HG03521 (cell line): ENCODE measurements around the gene FAM120B.

Experiments used
- ATAC-seq: cut with Tn5 transposase; IDR thresholded peaks from one replicate; pipeline ENCODE4 v1.9.1; 2021; ENCODE audit warnings: mild to moderate bottlenecking, moderate library complexity; ENCODE audit not compliant: unreplicated experiment

Gene FAM120B

DNA sequence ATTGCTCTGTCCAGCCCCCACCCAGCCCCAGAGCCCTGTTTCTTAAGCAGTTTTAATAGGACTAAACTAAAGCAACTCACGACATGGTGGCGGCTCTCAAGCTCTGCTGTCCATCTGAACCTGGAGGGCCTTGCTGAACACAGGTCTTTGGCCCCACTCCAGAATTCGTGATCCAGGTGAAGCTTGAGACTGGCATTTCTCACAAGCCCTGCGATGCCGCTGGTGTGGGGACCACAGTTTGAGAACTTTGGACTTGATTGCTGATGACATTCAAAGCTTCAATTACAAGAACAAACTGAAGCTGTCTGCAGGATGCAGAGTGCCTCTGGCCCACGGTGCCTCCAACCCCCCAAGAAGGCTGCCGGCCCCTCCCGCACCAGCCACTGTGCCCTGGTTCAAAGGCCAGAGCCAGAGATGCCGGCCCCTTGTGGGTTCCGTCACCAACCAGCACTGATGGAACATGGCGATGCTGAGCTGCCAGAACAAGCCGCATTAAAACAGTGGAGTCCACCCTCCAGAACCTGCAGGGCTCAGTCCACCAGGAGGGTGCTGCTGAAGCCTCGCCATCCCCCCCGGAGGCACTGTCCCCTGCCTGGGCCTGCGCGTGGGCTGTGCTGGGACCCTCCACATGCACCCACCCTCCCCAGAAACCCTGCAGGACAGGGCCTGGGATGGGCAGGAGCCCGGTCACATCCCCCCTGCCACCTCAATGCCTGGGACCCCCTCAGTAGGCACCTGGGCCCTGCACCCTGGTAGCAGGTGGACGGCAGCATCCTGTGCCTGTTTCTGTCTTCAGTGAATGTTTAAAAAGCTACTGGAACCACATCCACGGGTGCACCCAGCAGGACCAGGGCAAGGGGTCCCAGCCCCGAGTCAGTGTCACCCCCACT is 145.4 kb downstream of the FAM120B start:
- no peak for ATAC-seq

GRCh38 chr6:170452767-170453545 is 146.4 kb downstream of the FAM120B start:
- ATAC-seq = no peak

DNA sequence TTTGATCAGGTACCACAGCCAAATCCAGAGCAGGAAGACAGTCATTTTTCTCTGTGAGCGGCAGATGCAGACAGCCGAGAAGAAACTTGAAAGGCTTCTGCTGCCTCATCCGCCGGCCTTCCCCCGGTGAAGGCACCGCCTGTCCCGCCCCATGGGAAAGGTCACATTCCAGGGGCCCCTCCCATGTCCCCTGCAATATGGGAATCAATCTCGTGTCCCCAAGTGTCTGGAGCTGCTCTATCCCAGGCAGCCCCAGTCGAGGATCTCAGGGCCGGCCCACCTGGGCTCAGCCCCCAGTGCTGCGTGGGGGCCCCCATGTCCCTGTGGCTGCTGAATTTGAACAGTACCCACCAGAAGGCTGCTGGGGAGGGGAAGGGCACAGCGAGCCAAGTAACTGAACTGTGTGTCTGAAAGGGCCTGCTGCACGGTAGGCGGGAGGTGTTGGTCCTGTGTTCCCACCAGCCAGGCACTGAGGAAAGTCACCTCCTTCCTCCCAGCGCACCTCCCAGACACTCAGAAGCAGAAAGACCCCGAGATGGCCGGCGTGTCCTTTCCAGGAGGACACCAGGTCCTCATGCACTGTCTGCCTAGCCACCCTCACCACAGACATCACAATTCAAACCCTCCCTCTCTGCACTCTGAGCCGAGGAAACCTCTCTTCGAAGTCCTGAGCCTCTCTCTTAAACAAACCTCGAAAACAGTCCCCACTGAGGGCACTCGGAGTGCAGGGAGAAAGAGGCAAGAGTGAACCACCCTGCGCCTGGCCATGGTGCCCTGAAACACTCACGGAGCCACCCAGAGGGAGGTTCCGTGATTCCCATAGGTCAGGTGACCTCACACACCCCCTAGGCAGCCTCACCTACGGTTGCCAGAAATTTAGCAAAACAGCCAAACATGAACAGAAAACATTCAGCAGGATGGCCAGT is 147.3 kb downstream of the FAM120B start:
- ATAC-seq = no peak

DNA sequence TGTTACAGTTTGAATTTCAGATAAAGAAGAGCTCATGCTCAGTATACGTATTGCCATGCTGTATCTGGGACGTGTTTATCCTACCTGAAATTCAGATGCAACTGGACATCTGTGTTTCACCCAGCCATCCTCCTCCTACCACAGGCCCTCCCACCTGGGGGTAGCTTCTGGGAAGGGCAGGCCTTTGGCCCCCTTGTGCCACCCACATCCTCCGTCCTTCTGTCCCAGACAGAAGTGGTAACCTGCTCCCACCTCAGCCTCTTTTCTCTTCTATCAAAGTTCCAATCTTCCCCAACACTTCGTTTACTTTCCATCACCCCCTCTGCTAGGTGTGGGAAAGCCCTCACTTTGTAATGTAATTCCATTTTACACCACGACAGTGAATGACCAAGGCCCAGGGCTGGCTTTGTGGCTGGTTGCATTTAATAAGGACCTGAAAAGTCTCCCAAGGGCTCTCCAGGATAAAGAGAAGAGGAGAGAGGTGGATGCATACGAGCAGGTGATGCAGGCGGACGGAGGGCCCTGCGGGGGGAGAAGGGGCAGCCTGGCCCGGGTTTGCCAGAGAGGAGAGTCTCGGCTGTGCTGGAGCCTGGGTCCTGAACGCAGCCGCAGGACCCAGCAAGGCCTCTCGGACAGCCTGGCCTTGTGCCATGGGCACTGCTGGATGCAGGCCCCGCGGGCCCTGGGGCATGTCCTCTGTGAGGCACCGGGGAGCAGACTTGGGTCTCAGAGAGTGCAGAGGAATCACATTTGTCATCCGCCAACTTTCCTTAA is 148.1 kb downstream of the FAM120B start:
- no peak for ATAC-seq

DNA sequence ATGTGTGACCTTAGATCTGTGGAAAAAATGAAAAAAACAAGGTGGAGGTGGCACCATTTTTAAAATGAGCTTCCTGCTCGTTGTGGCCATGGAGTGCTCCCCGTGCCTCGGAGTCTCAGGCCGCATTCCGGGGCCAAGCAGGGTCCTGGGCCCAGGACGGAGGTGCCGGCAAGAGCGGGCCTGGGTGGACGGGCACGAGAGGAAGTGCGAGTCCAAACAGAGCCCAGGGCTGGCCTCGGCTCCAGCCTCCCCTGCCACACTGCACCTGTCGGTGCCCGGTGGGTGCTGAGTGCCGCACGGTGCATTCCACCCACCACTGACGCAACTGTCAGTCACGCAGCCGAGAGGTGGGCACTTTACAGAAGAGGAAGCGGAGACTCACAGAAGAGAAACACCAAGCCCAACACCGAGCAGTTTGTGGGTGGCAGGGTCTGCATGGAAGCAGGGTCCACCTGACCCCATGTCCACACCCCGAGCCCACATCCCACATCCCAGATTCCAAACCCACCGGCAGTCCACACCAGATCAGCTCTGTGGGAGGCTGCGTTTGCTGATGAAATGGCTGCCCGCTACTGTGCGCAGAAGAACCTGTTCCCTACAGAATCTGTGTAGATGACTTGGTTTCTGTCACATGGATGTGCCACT is 148.9 kb downstream of the FAM120B start:
- ATAC-seq = no peak

GRCh38 chr6:170456334-170456733 is 149.8 kb downstream of the FAM120B start:
- ATAC-seq = no peak
